HepG2 (cell line): ENCODE results near the gene GBP2.

Experiments
- ZBTB21 ChIP-seq: sonication (generic); formaldehyde crosslinking; IDR thresholded peaks from 2 replicates; pipeline ENCODE4 v1.4.0; 2020; ENCODE audit warnings: missing genetic modification reagents
- TF ChIP-seq, protein P1 (sequence below): sonication (generic); IDR thresholded peaks from 2 replicates; pipeline ENCODE4 v1.6.1; 2016; ENCODE audit warnings: low read depth, borderline replicate concordance
- TF ChIP-seq, protein P2 (sequence below): sonication (generic); formaldehyde crosslinking; IDR thresholded peaks from 2 replicates; pipeline ENCODE4 v1.5.0; 2020; ENCODE audit warnings: missing genetic modification reagents

DNA sequence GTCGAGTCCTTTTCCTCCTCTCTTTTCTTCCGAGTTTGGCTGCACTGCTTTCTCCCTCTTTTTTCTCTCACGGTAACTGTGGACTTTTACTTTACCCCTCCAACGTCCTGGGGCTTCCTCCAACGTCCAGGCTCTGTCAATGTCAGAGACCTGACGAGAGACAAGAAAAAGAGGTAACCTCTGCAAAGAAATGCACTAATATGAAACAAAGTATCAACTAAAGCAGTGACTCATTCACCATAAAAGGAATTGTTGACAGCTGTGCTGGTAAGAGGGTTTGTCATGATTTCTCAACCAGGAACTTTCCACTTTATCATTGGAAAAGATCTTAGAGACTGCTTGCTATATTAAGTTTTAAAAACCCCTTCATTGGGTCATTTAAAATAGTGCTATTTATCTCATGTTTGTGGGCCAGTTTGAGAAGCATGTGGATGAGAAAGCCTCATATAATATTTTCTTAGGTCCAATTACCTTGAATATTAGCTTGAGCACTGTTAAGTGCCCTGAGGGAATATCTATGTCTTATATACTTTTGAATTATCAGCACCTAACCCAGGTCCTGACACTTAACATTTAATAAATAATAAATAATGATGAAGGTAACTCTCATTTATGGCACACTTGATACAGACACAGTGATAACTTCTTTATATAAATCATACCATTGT, at the start of gene GBP2:
- TF ChIP-seq, protein P1, sequence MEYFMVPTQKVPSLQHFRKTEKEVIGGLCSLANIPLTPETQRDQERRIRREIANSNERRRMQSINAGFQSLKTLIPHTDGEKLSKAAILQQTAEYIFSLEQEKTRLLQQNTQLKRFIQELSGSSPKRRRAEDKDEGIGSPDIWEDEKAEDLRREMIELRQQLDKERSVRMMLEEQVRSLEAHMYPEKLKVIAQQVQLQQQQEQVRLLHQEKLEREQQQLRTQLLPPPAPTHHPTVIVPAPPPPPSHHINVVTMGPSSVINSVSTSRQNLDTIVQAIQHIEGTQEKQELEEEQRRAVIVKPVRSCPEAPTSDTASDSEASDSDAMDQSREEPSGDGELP: no peak
- TF ChIP-seq, protein P2, sequence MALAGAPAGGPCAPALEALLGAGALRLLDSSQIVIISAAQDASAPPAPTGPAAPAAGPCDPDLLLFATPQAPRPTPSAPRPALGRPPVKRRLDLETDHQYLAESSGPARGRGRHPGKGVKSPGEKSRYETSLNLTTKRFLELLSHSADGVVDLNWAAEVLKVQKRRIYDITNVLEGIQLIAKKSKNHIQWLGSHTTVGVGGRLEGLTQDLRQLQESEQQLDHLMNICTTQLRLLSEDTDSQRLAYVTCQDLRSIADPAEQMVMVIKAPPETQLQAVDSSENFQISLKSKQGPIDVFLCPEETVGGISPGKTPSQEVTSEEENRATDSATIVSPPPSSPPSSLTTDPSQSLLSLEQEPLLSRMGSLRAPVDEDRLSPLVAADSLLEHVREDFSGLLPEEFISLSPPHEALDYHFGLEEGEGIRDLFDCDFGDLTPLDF (CRISPR knock-in tag): no peak
- TF ChIP-seq ZBTB21 (CRISPR knock-in tag): no peak
